ENCODE data around the gene PPP2R2C.

Gene PPP2R2C

GRCh38 chr4:6364581-6364980 is 107.8 kb downstream of the PPP2R2C start:
- Histone ChIP-seq H3K4me1 (ENCODE audit: control extremely low read depth in 1 of 4, control insufficient read depth in 4 of 4, insufficient read depth in 4 of 4, low read length in 3 of 4) (no peaks in the 10 kb centered on the region), H3K27ac (ENCODE audit: insufficient read depth in 1 of 2, low read depth in 1 of 2, low read length in 2 of 2, poor library complexity in 1 of 2, severe bottlenecking in 2 of 2) (no peak overlapping the region), H3K36me3 (ENCODE audit: control insufficient read depth in 4 of 4, insufficient read depth in 4 of 4, low read length in 3 of 4) (no peaks in the 10 kb centered on the region), H3K27me3 (replicated peaks in 2 of 5; ENCODE audit: control insufficient read depth in 4 of 5, insufficient read depth in 5 of 5, low read length in 4 of 5) (peaks cover 0 to 72% (median 6%) of the 10 kb centered on the region in 5 experiments), H3K9me3 (ENCODE audit: control extremely low read depth in 1 of 5, control insufficient read depth in 4 of 5, insufficient read depth in 2 of 5, low read depth in 1 of 5, low read length in 4 of 5) (no peaks in the 10 kb centered on the region), H3K4me3 (ENCODE audit: control insufficient read depth in 1 of 7, extremely low read depth in 1 of 7, insufficient read depth in 4 of 7, low read depth in 2 of 7, low read length in 6 of 7) (no peak overlapping the region)
- no peak for DNase-seq
- ChIA-PET CTCF (interaction anchor here (1.1 kb wide), 1 partner anchor 114 kb away, joined by 3 read pairs; no protein-coding TSS in a partner anchor), POLR2A (no interaction called here)
- WGBS (ENCODE audit: insufficient coverage) = 88% methylated on average over 8 of the region's 8 CpGs

- peaks cover 0 to 71% (median 6%) of the 10 kb centered on the region in 5 experiments for H3K27me3 ChIP-seq (replicated peaks in 2 of 5; ENCODE audit: control insufficient read depth in 4 of 5, insufficient read depth in 5 of 5, low read length in 4 of 5)
- ChIA-PET POLR2A (no interaction called here), CTCF (interaction anchor here (1.1 kb wide), 1 partner anchor 113 kb away, joined by 3 read pairs; no protein-coding TSS in a partner anchor)
- H3K36me3 ChIP-seq (ENCODE audit: control insufficient read depth in 4 of 4, insufficient read depth in 4 of 4, low read length in 3 of 4) = no peaks in the 10 kb centered on the region
- H3K4me1 ChIP-seq (ENCODE audit: control extremely low read depth in 1 of 4, control insufficient read depth in 4 of 4, insufficient read depth in 4 of 4, low read length in 3 of 4) = no peaks in the 10 kb centered on the region
- no peak for DNase-seq
- no peak overlapping the region for H3K4me3 ChIP-seq (ENCODE audit: control insufficient read depth in 1 of 7, extremely low read depth in 1 of 7, insufficient read depth in 4 of 7, low read depth in 2 of 7, low read length in 6 of 7)
- H3K9me3 ChIP-seq (ENCODE audit: control extremely low read depth in 1 of 5, control insufficient read depth in 4 of 5, insufficient read depth in 2 of 5, low read depth in 1 of 5, low read length in 4 of 5) = no peaks in the 10 kb centered on the region
- WGBS (ENCODE audit: insufficient coverage) = 76% methylated on average over 6 of the region's 6 CpGs
- no peak overlapping the region for H3K27ac ChIP-seq (ENCODE audit: insufficient read depth in 1 of 2, low read depth in 1 of 2, low read length in 2 of 2, poor library complexity in 1 of 2, severe bottlenecking in 2 of 2)
Measured at GRCh38 chr4:6364146-6364545, 108.3 kb downstream of the PPP2R2C start.

- Histone ChIP-seq H3K4me1 (ENCODE audit: control extremely low read depth in 1 of 4, control insufficient read depth in 4 of 4, insufficient read depth in 4 of 4, low read length in 3 of 4) (no peaks in the 10 kb centered on the region), H3K36me3 (ENCODE audit: control insufficient read depth in 4 of 4, insufficient read depth in 4 of 4, low read length in 3 of 4) (no peaks in the 10 kb centered on the region), H3K9me3 (ENCODE audit: control extremely low read depth in 1 of 5, control insufficient read depth in 4 of 5, insufficient read depth in 2 of 5, low read depth in 1 of 5, low read length in 4 of 5) (no peaks in the 10 kb centered on the region), H3K27ac (ENCODE audit: insufficient read depth in 1 of 2, low read depth in 1 of 2, low read length in 2 of 2, poor library complexity in 1 of 2, severe bottlenecking in 2 of 2) (no peak overlapping the region), H3K4me3 (ENCODE audit: control insufficient read depth in 1 of 7, extremely low read depth in 1 of 7, insufficient read depth in 4 of 7, low read depth in 2 of 7, low read length in 6 of 7) (no peak overlapping the region), H3K27me3 (replicated peaks in 2 of 5; ENCODE audit: control insufficient read depth in 4 of 5, insufficient read depth in 5 of 5, low read length in 4 of 5) (peaks cover 0 to 58% (median 3%) of the 10 kb centered on the region in 5 experiments)
- ChIA-PET POLR2A (no interaction called here), CTCF (interaction anchor here (1.6 kb wide), 1 partner anchor 110 kb away, joined by 6 read pairs; no protein-coding TSS in a partner anchor)
- 38% methylated on average over 8 of the region's 8 CpGs for WGBS (ENCODE audit: insufficient coverage)
- DNase-seq = peak in 2 of 3 donors; percentile 58 to 59
Measured at GRCh38 chr4:6362896-6363295, 109.5 kb downstream of the PPP2R2C start.

GRCh38 chr4:6362243-6362885 is 110.0 kb downstream of the PPP2R2C start:
- Histone ChIP-seq H3K4me3 (ENCODE audit: control insufficient read depth in 1 of 7, extremely low read depth in 1 of 7, insufficient read depth in 4 of 7, low read depth in 2 of 7, low read length in 6 of 7) (no peak overlapping the region), H3K4me1 (ENCODE audit: control extremely low read depth in 1 of 4, control insufficient read depth in 4 of 4, insufficient read depth in 4 of 4, low read length in 3 of 4) (no peaks in the 10 kb centered on the region), H3K27ac (ENCODE audit: insufficient read depth in 1 of 2, low read depth in 1 of 2, low read length in 2 of 2, poor library complexity in 1 of 2, severe bottlenecking in 2 of 2) (no peak overlapping the region), H3K27me3 (replicated peaks in 2 of 5; ENCODE audit: control insufficient read depth in 4 of 5, insufficient read depth in 5 of 5, low read length in 4 of 5) (peaks cover 0 to 56% (median 3%) of the 10 kb centered on the region in 5 experiments), H3K9me3 (ENCODE audit: control extremely low read depth in 1 of 5, control insufficient read depth in 4 of 5, insufficient read depth in 2 of 5, low read depth in 1 of 5, low read length in 4 of 5) (peaks cover 0 to under 1% (median 0%) of the 10 kb centered on the region in 5 experiments), H3K36me3 (ENCODE audit: control insufficient read depth in 4 of 4, insufficient read depth in 4 of 4, low read length in 3 of 4) (no peaks in the 10 kb centered on the region)
- DNase-seq = no peak
- 72% methylated on average over 7 of the region's 7 CpGs for WGBS (ENCODE audit: insufficient coverage)
- ChIA-PET CTCF (interaction anchor here (1.5 to 1.6 kb wide), 2 partner anchors 30 to 109 kb away, joined by 6 to 7 read pairs; no protein-coding TSS in a partner anchor), POLR2A (no interaction called here)

GRCh38 chr4:6361076-6361784 is 111.2 kb downstream of the PPP2R2C start:
- Histone ChIP-seq H3K4me1 (ENCODE audit: control extremely low read depth in 1 of 4, control insufficient read depth in 4 of 4, insufficient read depth in 4 of 4, low read length in 3 of 4) (no peaks in the 10 kb centered on the region), H3K27ac (ENCODE audit: insufficient read depth in 1 of 2, low read depth in 1 of 2, low read length in 2 of 2, poor library complexity in 1 of 2, severe bottlenecking in 2 of 2) (no peak overlapping the region), H3K27me3 (replicated peaks in 2 of 5; ENCODE audit: control insufficient read depth in 4 of 5, insufficient read depth in 5 of 5, low read length in 4 of 5) (peaks cover 0 to 46% (median 3%) of the 10 kb centered on the region in 5 experiments), H3K9me3 (ENCODE audit: control extremely low read depth in 1 of 5, control insufficient read depth in 4 of 5, insufficient read depth in 2 of 5, low read depth in 1 of 5, low read length in 4 of 5) (peaks cover 0 to 2% (median 0%) of the 10 kb centered on the region in 5 experiments), H3K4me3 (ENCODE audit: control insufficient read depth in 1 of 7, extremely low read depth in 1 of 7, insufficient read depth in 4 of 7, low read depth in 2 of 7, low read length in 6 of 7) (no peak overlapping the region), H3K36me3 (ENCODE audit: control insufficient read depth in 4 of 4, insufficient read depth in 4 of 4, low read length in 3 of 4) (no peaks in the 10 kb centered on the region)
- ChIA-PET CTCF (interaction anchor here (1.5 to 1.6 kb wide), 2 partner anchors 29 to 108 kb away, joined by 6 to 7 read pairs; no protein-coding TSS in a partner anchor), POLR2A (interaction anchor here (0.7 kb wide), 1 partner anchor 18 kb away, joined by 3 read pairs; no protein-coding TSS in a partner anchor)
- no peak for DNase-seq
- 33% methylated on average over 1 of the region's 4 CpGs for WGBS (ENCODE audit: insufficient coverage)

GRCh38 chr4:6360385-6360784 is 112.0 kb downstream of the PPP2R2C start:
- Histone ChIP-seq H3K4me3 (ENCODE audit: control insufficient read depth in 1 of 7, extremely low read depth in 1 of 7, insufficient read depth in 4 of 7, low read depth in 2 of 7, low read length in 6 of 7) (no peak overlapping the region), H3K9me3 (ENCODE audit: control extremely low read depth in 1 of 5, control insufficient read depth in 4 of 5, insufficient read depth in 2 of 5, low read depth in 1 of 5, low read length in 4 of 5) (peaks cover 0 to 2% (median 0%) of the 10 kb centered on the region in 5 experiments), H3K36me3 (ENCODE audit: control insufficient read depth in 4 of 4, insufficient read depth in 4 of 4, low read length in 3 of 4) (no peaks in the 10 kb centered on the region), H3K4me1 (ENCODE audit: control extremely low read depth in 1 of 4, control insufficient read depth in 4 of 4, insufficient read depth in 4 of 4, low read length in 3 of 4) (no peaks in the 10 kb centered on the region), H3K27ac (ENCODE audit: insufficient read depth in 1 of 2, low read depth in 1 of 2, low read length in 2 of 2, poor library complexity in 1 of 2, severe bottlenecking in 2 of 2) (no peak overlapping the region), H3K27me3 (replicated peaks in 2 of 5; ENCODE audit: control insufficient read depth in 4 of 5, insufficient read depth in 5 of 5, low read length in 4 of 5) (peaks cover 0 to 40% (median 3%) of the 10 kb centered on the region in 5 experiments)
- ChIA-PET POLR2A (no interaction called here), CTCF (interaction anchor here (1.3 kb wide), 1 partner anchor 111 kb away, joined by 3 read pairs; no protein-coding TSS in a partner anchor)
- WGBS (ENCODE audit: insufficient coverage) = 26% methylated on average over 10 of the region's 10 CpGs
- DNase-seq = no peak
